PC-3 (cell line): ENCODE data around the gene STAG1. TPM values are rescaled to one million over a fixed set of nuclear protein-coding genes. Genes with fewer than 3 reads are reported as not detected.

Experiments used
- ATAC-seq: fragments of 200-7000 bp; cut with Tn5 transposase; 2 replicates; pipeline ENCODE4 v1.9.1; 2020; ENCODE audit warnings: mild to moderate bottlenecking, moderate library complexity
- BruUV-seq: library from RNA; stranded (reverse); fragments of 400-500 nt; replicated peaks from 2 replicates; lab custom pipeline; 2021; lab: Mats Ljungman, UMichigan
- CTCF ChIA-PET: fragments of 300-600 bp; sonication (Branson Sonifier 250); formaldehyde crosslinking; loops from one replicate; lab custom pipeline; 2022; ENCODE audit warnings: antibody characterized with exemption; lab: Charles Lee
- POLR2A ChIA-PET: fragments of 300-600 bp; sonication (Branson Sonifier 250); formaldehyde crosslinking; loops from one replicate; lab custom pipeline; 2022; ENCODE audit warnings: antibody characterized with exemption; ENCODE audit not compliant: unreplicated experiment; lab: Charles Lee
- DNase-seq: peaks from one replicate; pipeline ENCODE4 v3.0.0-alpha.2; 2015
- H2AFZ ChIP-seq: fragments of 300-600 bp; sonication (generic); 2 replicates; pipeline ENCODE4 v1.6.0; 2016; ENCODE audit warnings: antibody characterized with exemption, low read length
- H3F3A ChIP-seq: fragments of 300-600 bp; sonication (generic); one replicate; pipeline ENCODE4 v1.6.0; 2017; ENCODE audit warnings: antibody characterized with exemption, low read length, control low read depth, mild to moderate bottlenecking; ENCODE audit not compliant: unreplicated experiment
- H3K27ac ChIP-seq: fragments of 300-600 bp; sonication (generic); 2 replicates; pipeline ENCODE4 v1.5.1; 2016; ENCODE audit warnings: mild to moderate bottlenecking, low read length
- H3K27me3 ChIP-seq: fragments of 300-600 bp; sonication (generic); 2 replicates; pipeline ENCODE4 v1.6.1; 2016; ENCODE audit warnings: low read length, mixed read lengths
- H3K36me3 ChIP-seq: fragments of 300-600 bp; sonication (generic); 2 replicates; pipeline ENCODE4 v1.6.1; 2016; ENCODE audit warnings: low read depth, mixed run types, low read length, mixed read lengths
- H3K4me1 ChIP-seq: fragments of 300-600 bp; sonication (generic); 2 replicates; pipeline ENCODE4 v1.5.1; 2016; ENCODE audit warnings: low read length; ENCODE audit not compliant: insufficient read depth
- H3K4me2 ChIP-seq: fragments of 300-600 bp; sonication (generic); 2 replicates; pipeline ENCODE4 v1.6.0; 2016; ENCODE audit warnings: low read length
- H3K4me3 ChIP-seq: fragments of 300-600 bp; sonication (generic); 2 replicates; pipeline ENCODE4 v1.5.1; 2016; ENCODE audit warnings: mild to moderate bottlenecking, low read length, mixed read lengths
- H3K79me2 ChIP-seq: fragments of 300-600 bp; sonication (generic); 2 replicates; pipeline ENCODE4 v1.6.1; 2017; ENCODE audit warnings: low read length, mixed read lengths
- H3K9ac ChIP-seq: fragments of 300-600 bp; sonication (generic); 2 replicates; pipeline ENCODE4 v1.6.0; 2016; ENCODE audit warnings: mild to moderate bottlenecking, low read length
- H3K9me2 ChIP-seq: fragments of 300-600 bp; sonication (generic); replicated peaks from 2 replicates; pipeline ENCODE4 v1.6.1; 2016; ENCODE audit warnings: mixed run types, low read length, mixed read lengths
- H3K9me3 ChIP-seq: fragments of 300-600 bp; sonication (generic); 2 replicates; pipeline ENCODE4 v1.6.1; 2016; ENCODE audit warnings: low read length, mixed read lengths
- H4K20me1 ChIP-seq: fragments of 300-600 bp; sonication (generic); 2 replicates; pipeline ENCODE4 v1.6.1; 2016; ENCODE audit warnings: low read length, mixed read lengths
- EZH2 ChIP-seq: fragments of 300-600 bp; sonication (generic); IDR thresholded peaks from one replicate; pipeline ENCODE4 v1.6.1; 2017; ENCODE audit warnings: antibody characterized with exemption, mild to moderate bottlenecking, low read length; ENCODE audit not compliant: unreplicated experiment
- EZH2phosphoT487 ChIP-seq: fragments of 300-600 bp; sonication (generic); IDR thresholded peaks from 2 replicates; pipeline ENCODE4 v1.6.1; 2018; ENCODE audit warnings: mild to moderate bottlenecking, antibody characterized with exemption, low read length, borderline replicate concordance
- intact Hi-C: fragments of 100-400 bp; cut with micrococcal nuclease; formaldehyde crosslinking; loops from 2 replicates; pipeline ENCODE4 v1.9.0; 2023
- total RNA-seq: library from RNA; depleted of rRNA; stranded (reverse); fragments of >200 nt; gene quantifications from 2 replicates; pipeline ENCODE4 v1.2.3, GENCODE V29; 2014
- TF ChIP-seq, protein P1 (sequence below): fragments of 300-600 bp; sonication (generic); conservative IDR thresholded peaks from 2 replicates; pipeline ENCODE4 v1.5.1; 2017; ENCODE audit warnings: antibody characterized with exemption, low read depth, mild to moderate bottlenecking, low read length

STAG1 gene
- total RNA-seq, 1 experiment from 2014 or later, result 14.6 TPM

DNA sequence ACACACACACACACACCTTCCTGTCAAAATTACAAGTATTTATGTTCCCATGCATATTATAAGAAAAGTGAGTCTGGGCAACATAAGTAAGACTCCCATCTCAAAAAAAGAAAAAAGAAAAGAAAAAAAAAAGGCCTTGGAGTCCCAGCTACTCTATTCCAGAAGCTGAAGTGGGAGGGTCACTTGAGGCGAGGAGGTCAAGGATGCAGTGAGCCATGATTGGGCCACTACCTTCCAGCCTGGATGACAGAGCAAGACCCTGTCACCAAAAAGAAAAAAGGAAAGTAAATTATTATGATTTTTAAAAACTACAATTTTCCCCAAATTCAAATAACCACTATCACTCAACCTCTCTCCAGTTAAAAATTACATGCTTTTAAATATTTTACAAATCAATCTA lies 113.1 kb downstream of the STAG1 start:
- H3K4me1 ChIP-seq, result no peaks in the 10 kb centered on the region
- H3F3A ChIP-seq, result no peaks in the 10 kb centered on the region
- CTCF ChIA-PET, result no interaction called here
- peaks cover 77% of the 10 kb centered on the region for H3K79me2 ChIP-seq
- H3K9me2 ChIP-seq, result no peaks in the 10 kb centered on the region
- no peak for DNase-seq
- H2AFZ ChIP-seq, result no peak overlapping the region
- ATAC-seq, result no peak
- BruUV-seq, result no TSS peak
- no peaks in the 10 kb centered on the region for H3K27me3 ChIP-seq
- intact Hi-C loops, result loop anchor here (10.0 kb wide), 1 partner anchor 94 kb away; no protein-coding TSS in a partner anchor
- H3K4me2 ChIP-seq, result no peak overlapping the region
- no peak overlapping the region for H3K9ac ChIP-seq
- H3K9me3 ChIP-seq, result no peaks in the 10 kb centered on the region
- no peaks in the 10 kb centered on the region; the same call in 1 of the 2 replicates for H4K20me1 ChIP-seq
- H3K4me3 ChIP-seq, result no peak overlapping the region
- H3K36me3 ChIP-seq, result no peaks in the 10 kb centered on the region
- POLR2A ChIA-PET, result no interaction called here
- H3K27ac ChIP-seq, result no peak overlapping the region
- TF ChIP-seq EZH2phosphoT487 (no peak), EZH2 (no peak)
- TF ChIP-seq, protein P1, sequence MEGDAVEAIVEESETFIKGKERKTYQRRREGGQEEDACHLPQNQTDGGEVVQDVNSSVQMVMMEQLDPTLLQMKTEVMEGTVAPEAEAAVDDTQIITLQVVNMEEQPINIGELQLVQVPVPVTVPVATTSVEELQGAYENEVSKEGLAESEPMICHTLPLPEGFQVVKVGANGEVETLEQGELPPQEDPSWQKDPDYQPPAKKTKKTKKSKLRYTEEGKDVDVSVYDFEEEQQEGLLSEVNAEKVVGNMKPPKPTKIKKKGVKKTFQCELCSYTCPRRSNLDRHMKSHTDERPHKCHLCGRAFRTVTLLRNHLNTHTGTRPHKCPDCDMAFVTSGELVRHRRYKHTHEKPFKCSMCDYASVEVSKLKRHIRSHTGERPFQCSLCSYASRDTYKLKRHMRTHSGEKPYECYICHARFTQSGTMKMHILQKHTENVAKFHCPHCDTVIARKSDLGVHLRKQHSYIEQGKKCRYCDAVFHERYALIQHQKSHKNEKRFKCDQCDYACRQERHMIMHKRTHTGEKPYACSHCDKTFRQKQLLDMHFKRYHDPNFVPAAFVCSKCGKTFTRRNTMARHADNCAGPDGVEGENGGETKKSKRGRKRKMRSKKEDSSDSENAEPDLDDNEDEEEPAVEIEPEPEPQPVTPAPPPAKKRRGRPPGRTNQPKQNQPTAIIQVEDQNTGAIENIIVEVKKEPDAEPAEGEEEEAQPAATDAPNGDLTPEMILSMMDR, result no peak

DNA sequence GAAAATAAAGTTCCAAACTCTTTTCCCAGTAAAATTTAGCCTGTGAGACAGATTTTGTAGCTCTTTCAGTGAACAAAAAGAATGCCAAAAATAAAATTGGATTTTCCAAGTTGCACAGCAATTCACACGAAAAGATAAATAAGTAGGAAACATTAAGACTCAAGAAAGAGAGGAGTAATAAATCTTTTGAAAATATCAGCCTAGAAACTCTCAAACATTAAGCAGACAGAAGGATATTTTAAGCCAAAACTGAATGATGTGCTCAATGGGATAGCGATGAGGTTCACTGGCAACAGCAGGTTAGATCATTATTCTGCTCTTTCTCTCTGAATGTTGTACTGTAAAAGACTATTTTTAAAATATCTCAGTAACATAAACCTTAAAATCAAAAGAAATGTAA lies 115.0 kb downstream of the STAG1 start:
- Histone ChIP-seq H3K9me2 (no peaks in the 10 kb centered on the region), H3K36me3 (no peaks in the 10 kb centered on the region), H3K4me3 (no peak overlapping the region), H3K79me2 (peaks cover 73% of the 10 kb centered on the region), H4K20me1 (no peaks in the 10 kb centered on the region; the same call in 1 of the 2 replicates), H3K9me3 (no peaks in the 10 kb centered on the region), H2AFZ (no peak overlapping the region), H3F3A (peaks cover 4% of the 10 kb centered on the region), H3K4me1 (peaks cover 12% of the 10 kb centered on the region), H3K27ac (no peak overlapping the region), H3K27me3 (no peaks in the 10 kb centered on the region), H3K9ac (no peak overlapping the region), H3K4me2 (no peak overlapping the region)
- CTCF ChIA-PET, result no interaction called here
- intact Hi-C loops, result loop anchor here (10.0 kb wide), 1 partner anchor 92 kb away; no protein-coding TSS in a partner anchor
- TF ChIP-seq EZH2phosphoT487, result no peak
- TF ChIP-seq, protein P1, result no peak
- no peak for TF ChIP-seq EZH2
- DNase-seq (no peak), ATAC-seq (no peak)
- no TSS peak for BruUV-seq
- POLR2A ChIA-PET, result no interaction called here

DNA sequence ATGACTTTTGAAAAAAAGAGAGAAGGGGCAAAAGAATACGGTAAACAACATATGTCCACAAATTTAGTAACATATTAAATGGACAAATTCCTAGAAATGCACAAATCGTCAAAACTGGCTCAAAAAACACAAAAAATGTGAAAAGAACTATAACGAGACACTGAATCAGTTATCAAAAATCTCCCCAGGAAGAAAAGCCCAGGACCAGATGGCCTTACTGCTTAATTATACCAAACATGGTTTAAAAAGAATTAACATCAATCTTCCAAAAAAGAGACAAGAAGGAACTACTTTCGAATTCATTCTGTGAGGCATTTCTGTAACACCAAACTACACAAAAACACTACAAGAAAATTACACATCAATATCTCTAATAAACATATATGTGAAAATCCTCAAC lies 117.4 kb downstream of the STAG1 start:
- ChIA-PET POLR2A (no interaction called here), CTCF (no interaction called here)
- Histone ChIP-seq H3K4me1 (peaks cover 25% of the 10 kb centered on the region), H3K9ac (no peak overlapping the region), H3K4me2 (no peak overlapping the region), H3K79me2 (peaks cover 81% of the 10 kb centered on the region), H3K27me3 (no peaks in the 10 kb centered on the region), H3K27ac (no peak overlapping the region), H3K9me2 (no peaks in the 10 kb centered on the region), H3K4me3 (no peak overlapping the region), H3K9me3 (no peaks in the 10 kb centered on the region), H2AFZ (no peak overlapping the region), H3F3A (peaks cover 4% of the 10 kb centered on the region), H4K20me1 (no peaks in the 10 kb centered on the region; the same call in 1 of the 2 replicates), H3K36me3 (no peaks in the 10 kb centered on the region)
- ATAC-seq (no peak), DNase-seq (no peak)
- BruUV-seq, result no TSS peak
- TF ChIP-seq EZH2, result no peak
- TF ChIP-seq, protein P1, result no peak
- no peak for TF ChIP-seq EZH2phosphoT487
- intact Hi-C loops, result loop anchor here (10.0 kb wide), 1 partner anchor 90 kb away; no protein-coding TSS in a partner anchor
